GM19035 (cell line): ENCODE results near the gene ZCCHC2.

Experiments used
- ATAC-seq: cut with Tn5 transposase; IDR thresholded peaks from one replicate; pipeline ENCODE4 v1.9.1; 2021; ENCODE audit not compliant: unreplicated experiment

Gene ZCCHC2

GRCh38 chr18:62510789-62511188 is 12.0 kb upstream of the ZCCHC2 start:
- no peak for ATAC-seq

GRCh38 chr18:62512532-62512931 is 10.3 kb upstream of the ZCCHC2 start:
- ATAC-seq, result no peak

GRCh38 chr18:62512996-62513395 is 9.8 kb upstream of the ZCCHC2 start:
- ATAC-seq, result no peak

GRCh38 chr18:62514570-62514969 is 8.3 kb upstream of the ZCCHC2 start:
- ATAC-seq, result no peak

- ATAC-seq, result no peak
These were observed 6.6 kb upstream of the ZCCHC2 start for GRCh38 chr18:62516242-62516641.

- ATAC-seq, result no peak
These were observed 4.1 kb upstream of the ZCCHC2 start for GRCh38 chr18:62518460-62519375.

GRCh38 chr18:62519684-62520083 is 3.1 kb upstream of the ZCCHC2 start:
- ATAC-seq, result no peak

- ATAC-seq, result no peak
These were observed 1.7 kb upstream of the ZCCHC2 start for GRCh38 chr18:62521082-62521481.

- ATAC-seq, result no peak
These were observed 1.2 kb upstream of the ZCCHC2 start for GRCh38 chr18:62521593-62521992.

- peak; percentile 7 for ATAC-seq
These were observed 684 bp upstream of the ZCCHC2 start for GRCh38 chr18:62522178-62522503.

GRCh38 chr18:62523255-62523588 is 397 bp downstream of the ZCCHC2 start:
- no peak for ATAC-seq

GRCh38 chr18:62523631-62524439 is 1.0 kb downstream of the ZCCHC2 start:
- peak; percentile 3 for ATAC-seq

- ATAC-seq, result no peak
These were observed 1.8 kb downstream of the ZCCHC2 start for GRCh38 chr18:62524440-62525200.

GRCh38 chr18:62525608-62526007 is 2.8 kb downstream of the ZCCHC2 start:
- ATAC-seq, result no peak

GRCh38 chr18:62526098-62527025 is 3.5 kb downstream of the ZCCHC2 start:
- peak; percentile 13 for ATAC-seq

GRCh38 chr18:62529597-62529996 is 6.8 kb downstream of the ZCCHC2 start:
- ATAC-seq, result no peak

- ATAC-seq, result no peak
These were observed 8.3 kb downstream of the ZCCHC2 start for GRCh38 chr18:62531078-62531477.

- ATAC-seq, result no peak
These were observed 9.1 kb downstream of the ZCCHC2 start for GRCh38 chr18:62531931-62532330.

GRCh38 chr18:62536005-62536404 is 13.2 kb downstream of the ZCCHC2 start:
- ATAC-seq, result no peak
